B cell (primary cell): ENCODE measurements around the gene EEFSEC.

Experiments used
- EZH2 ChIP-seq: IDR thresholded peaks from 2 replicates; pipeline ENCODE4 v1.6.1; 2012; ENCODE audit warnings: borderline replicate concordance, low read depth, mild to moderate bottlenecking, moderate library complexity, low read length; ENCODE audit not compliant: insufficient read depth, poor library complexity, severe bottlenecking
- TF ChIP-seq, protein P1 (sequence below): fragments of 200-600 bp; IDR thresholded peaks from one replicate; pipeline ENCODE4 v1.8.0; 2022; ENCODE audit warnings: antibody characterized with exemption, mild to moderate bottlenecking

DNA sequence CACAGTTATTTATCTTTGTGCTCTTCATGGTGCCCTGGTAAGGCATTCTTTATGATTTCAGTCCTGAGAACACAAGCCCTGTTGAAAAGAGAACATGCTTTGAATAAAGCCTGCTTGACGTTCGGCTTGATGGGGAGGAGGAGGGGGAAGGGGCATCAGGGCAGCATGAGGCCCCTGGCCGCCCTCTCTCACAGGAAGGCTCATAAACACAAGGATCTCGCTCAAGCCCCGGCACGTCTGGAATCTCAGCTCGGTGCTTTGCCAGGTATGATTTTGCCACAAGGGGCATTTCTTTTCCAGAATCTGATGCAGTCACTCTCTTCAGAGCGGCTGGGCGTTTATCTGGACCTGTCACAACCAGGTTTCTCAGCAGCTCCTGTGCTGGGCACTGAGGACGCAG lies 184.0 kb downstream of the EEFSEC start:
- TF ChIP-seq, protein P1, sequence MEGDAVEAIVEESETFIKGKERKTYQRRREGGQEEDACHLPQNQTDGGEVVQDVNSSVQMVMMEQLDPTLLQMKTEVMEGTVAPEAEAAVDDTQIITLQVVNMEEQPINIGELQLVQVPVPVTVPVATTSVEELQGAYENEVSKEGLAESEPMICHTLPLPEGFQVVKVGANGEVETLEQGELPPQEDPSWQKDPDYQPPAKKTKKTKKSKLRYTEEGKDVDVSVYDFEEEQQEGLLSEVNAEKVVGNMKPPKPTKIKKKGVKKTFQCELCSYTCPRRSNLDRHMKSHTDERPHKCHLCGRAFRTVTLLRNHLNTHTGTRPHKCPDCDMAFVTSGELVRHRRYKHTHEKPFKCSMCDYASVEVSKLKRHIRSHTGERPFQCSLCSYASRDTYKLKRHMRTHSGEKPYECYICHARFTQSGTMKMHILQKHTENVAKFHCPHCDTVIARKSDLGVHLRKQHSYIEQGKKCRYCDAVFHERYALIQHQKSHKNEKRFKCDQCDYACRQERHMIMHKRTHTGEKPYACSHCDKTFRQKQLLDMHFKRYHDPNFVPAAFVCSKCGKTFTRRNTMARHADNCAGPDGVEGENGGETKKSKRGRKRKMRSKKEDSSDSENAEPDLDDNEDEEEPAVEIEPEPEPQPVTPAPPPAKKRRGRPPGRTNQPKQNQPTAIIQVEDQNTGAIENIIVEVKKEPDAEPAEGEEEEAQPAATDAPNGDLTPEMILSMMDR, result no peak
- no peak for TF ChIP-seq EZH2
